HT-29 (cell line): ENCODE results near the gene LY6G6F. TPM values are rescaled to one million over a fixed set of nuclear protein-coding genes. Genes with fewer than 3 reads are reported as not detected.

Experiments used
- DNase-seq: peaks from one replicate; pipeline ENCODE4 v3.0.0-alpha.2; 2015; ENCODE audit warnings: low spot score
- total RNA-seq: library from RNA; depleted of rRNA; stranded (reverse); fragments of >200 nt; shearing (Covaris generic); gene quantifications from 2 replicates; pipeline ENCODE4 v1.2.3, GENCODE V29; 2014

Gene LY6G6F
- total RNA-seq, 1 experiment from 2014 or later: not detected

DNA sequence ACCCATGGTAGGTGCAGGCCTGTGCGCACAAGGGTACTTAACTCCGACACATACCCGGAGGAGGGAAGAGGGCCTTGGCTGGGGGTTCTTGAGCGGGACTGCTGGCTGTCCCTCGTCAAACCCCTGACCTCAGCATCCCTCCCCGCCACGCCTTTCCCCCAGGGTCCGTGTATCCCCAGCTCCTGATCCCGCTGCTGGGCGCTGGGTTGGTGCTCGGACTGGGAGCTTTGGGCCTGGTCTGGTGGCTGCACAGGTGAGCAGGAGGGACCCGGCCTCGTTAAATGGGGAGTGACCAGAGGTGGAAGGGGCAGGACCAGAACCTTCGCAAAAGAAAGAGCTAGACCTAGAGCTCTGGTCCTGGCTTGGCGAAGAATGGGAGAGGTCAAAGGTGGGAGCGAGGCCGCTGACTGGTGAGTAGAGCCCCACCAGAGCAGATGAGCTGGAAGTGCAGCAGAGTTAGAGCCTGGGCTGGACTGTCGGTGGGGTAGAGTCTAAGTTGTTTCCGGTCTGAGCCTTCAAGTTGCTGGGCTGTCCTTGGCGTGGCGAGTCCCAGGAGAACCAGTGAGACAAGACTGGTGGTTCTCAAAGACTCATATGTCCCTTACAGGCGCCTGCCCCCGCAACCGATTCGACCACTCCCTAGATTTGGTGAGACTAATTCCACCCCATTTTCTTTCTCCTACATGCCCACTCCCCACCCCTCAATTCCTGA lies 17.5 kb downstream of the LY6G6F start:
- DNase-seq: no peak

DNA sequence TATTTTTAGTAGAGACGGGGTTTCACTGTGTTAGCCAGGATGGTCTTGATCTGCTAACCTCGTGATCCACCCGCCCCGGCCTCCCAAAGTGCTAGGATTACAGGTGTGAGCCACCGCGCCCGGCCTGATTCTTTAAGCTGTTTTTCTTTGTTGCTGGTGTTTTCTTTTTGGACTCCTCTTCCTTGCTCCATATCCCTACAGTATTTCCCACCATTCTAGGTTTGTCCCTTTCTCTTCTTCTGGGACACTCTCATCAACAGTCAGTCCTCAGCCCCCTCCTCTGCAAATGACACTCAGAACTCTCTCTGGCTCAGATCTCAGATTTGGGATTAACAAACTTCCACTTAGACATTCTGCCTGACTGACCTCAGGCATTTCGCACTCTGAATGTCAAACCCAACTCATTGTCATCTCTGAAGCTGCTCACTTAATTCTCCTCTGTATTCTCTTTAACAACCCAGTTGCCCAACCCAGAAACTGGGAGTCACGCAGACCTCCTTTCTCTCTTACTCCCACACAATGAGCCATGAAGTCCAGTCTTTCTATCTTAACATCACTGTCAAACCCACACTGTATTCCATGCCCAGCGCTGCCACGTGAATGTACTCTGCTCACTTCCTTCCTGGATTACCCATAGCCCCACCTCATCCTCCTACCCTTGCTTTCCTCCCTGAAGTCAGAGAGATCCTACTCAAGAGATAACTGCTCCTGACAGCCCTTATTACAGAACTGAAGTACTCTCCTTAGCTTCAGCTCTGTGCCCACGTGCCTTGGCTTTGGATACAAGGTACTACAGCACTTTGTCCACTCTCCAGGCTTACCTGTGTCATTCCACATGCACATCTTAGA lies 19.1 kb downstream of the LY6G6F start:
- DNase-seq: no peak

GRCh38 chr6:31727034-31727716 lies 20.5 kb downstream of the LY6G6F start:
- DNase-seq: no peak

- DNase-seq: no peak
Observed at GRCh38 chr6:31727717-31728671, 21.3 kb downstream of the LY6G6F start.

DNA sequence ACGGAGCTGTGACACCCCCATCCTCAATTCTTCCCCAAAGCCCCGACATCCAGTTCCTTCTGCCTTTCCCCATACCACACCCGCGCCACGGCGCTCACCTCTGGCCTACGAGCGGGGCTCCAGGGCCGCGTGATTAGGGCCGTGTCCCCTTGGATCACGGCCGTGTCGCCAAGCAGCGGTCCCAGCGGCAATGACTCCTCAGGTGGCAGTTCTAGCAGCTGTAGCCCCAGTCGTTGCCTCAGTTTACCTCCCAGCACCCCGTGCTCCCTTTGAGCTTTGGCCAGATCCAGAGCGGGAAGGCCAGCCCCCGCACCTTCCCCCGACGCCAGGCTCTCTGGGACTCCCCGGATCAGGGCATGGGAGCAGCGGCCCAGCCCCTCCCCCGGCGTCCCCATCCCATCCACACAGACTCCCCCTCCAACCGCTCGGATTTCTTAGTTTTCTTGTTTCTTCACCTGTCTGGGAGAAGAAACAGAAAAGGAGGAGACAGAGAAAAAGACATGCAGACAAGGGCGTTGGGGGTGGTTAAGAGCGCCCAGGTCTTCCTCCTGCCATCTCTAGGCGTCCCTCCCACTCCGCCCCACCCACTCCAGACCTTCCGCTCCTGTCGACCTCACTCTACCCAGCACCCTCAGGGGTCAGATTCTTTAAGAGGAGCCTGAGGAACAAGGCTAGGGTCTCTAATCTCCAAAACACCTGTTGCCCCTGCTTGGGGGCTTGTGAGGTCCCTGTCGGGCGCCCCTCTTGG lies 22.3 kb downstream of the LY6G6F start, which contains the start of gene DDAH2:
Gene DDAH2, minus strand, starts transcription at position 533 of the 748 bp plus-strand sequence. Its CDS starts 138 bp downstream, at position 395.
- DNase-seq: no peak

DNA sequence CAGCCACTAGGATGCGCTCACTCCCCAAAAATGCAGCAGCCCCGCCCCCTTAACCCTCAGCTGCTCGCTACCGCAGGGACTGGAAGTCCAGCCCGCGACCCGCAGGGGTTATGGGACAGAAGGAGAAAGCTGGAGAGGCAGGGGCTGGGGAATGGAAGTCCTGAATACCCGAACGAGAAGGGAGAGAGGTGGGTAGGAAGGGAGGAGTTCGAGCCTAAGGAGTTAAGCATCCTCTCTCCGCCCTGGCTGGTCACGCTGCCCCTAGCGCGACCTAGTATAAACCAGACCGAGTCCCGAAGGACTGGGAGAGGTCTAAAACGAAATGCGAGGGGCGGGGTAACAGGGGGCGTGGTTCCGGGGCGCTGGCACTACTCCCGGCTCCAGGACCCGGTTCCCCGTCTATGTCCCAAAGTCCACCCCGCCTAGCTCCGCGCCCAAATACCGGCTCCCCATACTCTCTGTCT lies 22.9 kb downstream of the LY6G6F start:
- DNase-seq: peak; percentile 95

- peak; percentile 95 for DNase-seq
Observed at GRCh38 chr6:31729979-31730630, 23.4 kb downstream of the LY6G6F start.

DNA sequence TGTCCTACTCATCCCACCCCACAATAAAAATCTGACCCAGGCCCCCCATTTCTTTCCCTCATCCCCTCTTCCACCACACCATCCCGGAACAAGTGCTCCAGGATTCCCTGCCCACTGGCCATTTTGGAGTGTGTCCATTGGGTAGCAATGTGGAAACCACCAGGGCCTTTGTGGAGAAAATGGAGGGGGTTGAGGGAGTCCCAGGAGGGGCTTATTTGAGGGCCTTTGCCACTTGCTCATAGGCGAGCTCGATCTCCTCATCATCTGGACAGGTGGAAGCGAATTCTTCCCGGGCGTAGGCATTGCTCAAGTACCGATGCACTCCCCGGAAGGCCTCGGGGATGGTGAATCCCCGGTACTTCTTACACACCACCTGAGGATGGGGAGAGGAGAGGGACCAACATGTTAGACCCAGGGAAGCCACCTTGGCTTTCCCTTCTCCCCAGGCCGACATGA lies 24.0 kb downstream of the LY6G6F start:
- peak; percentile 29 for DNase-seq

DNA sequence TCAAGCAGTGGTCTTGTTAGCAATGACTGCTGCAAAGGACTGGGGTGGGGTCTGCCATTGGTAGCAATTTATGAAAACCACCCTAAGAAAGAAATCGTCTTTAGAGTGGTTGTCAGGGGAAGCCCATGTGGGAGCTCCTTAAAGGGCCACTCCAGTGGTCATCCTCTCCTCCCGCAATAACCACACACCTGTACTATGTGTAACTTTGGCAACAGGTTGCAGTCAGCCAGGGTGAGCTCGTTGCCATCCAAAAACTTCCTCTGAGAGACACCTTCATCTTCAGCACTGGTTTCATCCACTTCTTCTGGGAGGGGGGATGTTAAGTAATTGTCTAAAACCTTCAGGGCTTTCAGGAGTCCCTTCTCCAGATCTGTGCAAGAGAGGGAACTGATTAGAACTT lies 25.4 kb downstream of the LY6G6F start:
- no peak for DNase-seq

- no peak for DNase-seq
Observed at GRCh38 chr6:31733734-31734133, 27.1 kb downstream of the LY6G6F start.

DNA sequence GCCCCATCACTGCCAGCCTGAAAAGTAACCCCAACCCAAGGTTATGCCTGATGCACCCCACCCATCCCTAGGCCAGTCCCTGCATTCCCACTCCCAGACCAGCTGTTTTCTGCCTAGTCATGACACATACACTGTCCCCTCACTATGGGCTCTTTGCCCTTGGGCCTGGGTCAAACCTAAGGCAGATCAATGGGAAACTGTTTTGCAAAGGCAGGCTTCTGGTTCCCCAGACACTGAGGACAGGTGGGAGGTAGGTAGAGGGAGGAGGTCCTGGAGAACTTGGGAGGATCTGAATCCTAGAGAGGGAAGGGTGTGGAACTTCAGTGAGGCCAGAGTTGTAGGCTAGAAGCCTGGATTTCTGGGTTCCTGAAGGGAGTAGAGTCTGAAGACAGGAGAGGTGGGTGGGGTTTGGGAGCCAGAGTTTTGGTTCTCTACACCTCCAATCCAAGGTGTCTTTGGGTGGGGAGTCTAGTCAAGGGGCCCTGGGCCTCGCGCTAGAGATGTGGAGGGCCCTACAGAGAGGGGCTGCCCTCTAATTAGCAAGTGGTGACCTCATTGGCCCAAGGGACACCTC lies 27.7 kb downstream of the LY6G6F start:
- no peak for DNase-seq

- DNase-seq: peak; percentile 55
Observed at GRCh38 chr6:31734821-31735406, 28.2 kb downstream of the LY6G6F start.

- DNase-seq: peak; percentile 86
Observed at GRCh38 chr6:31736021-31736767, 29.5 kb downstream of the LY6G6F start, which contains the start of gene CLIC1. TSS of gene CLIC1 (minus strand) at chr6:31736530. CDS start at chr6:31736300, 230 bp downstream.

DNA sequence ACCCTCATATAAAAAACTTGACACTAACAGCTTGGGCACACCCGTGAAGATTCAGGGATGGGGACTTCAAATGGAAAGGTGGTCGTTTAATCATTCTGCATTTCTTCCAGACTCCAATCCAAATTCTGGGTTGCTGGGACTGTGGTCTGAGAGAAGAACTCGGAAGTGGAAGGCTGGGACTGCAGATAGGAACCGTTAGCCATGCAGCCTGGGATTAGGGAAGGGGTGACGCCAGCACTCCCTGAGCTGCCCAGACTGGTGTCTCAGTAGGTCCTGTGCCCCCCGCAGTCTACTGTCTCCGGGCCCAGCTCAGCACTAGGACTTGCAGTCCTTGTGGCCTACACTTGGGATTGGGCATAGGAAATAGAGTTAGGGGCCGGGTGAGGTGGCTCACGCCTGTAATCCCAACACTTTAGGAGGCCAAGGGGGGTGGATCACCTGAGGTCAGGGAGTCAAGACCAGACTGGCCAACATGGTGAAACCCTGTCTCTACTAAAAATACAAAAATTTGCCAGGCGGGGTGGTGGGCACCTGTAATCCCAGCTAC lies 30.2 kb downstream of the LY6G6F start:
- no peak for DNase-seq

- DNase-seq: peak; percentile 82
Observed at GRCh38 chr6:31737315-31737990, 30.8 kb downstream of the LY6G6F start.

- DNase-seq: peak; percentile 96
Observed at GRCh38 chr6:31737991-31738979, 31.6 kb downstream of the LY6G6F start.
